K562 (cell line): Measurements from ENCODE around the gene KCND2. TPM values are rescaled to one million over a fixed set of nuclear protein-coding genes. Genes with fewer than 3 reads are reported as not detected.

Source experiments
- ATAC-seq: fragments of 200-7000 bp; cut with Tn5 transposase; 3 replicates; pipeline ENCODE4 v1.9.1; 2020; ENCODE audit warnings: moderate library complexity
- BruUV-seq: library from RNA; stranded (reverse); fragments of 400-500 nt; replicated peaks from 2 replicates; lab custom pipeline; 2021; lab: Mats Ljungman, UMichigan
- CTCF ChIA-PET: fragments of 300-600 bp; formaldehyde crosslinking; extraction: SDS; loops from one replicate; lab custom pipeline; 2021; ENCODE audit warnings: low intra/inter-chr PET ratio; lab: Yijun Ruan, JAX
- POLR2A ChIA-PET: fragments of 300-600, 350-650 bp; sonication (Branson Sonifier 250); formaldehyde crosslinking; extraction: SDS; loops from one replicate; lab custom pipeline; 2021; ENCODE audit warnings: antibody characterized with exemption, inconsistent platforms; lab: Yijun Ruan, JAX
- DNase-seq, 4 experiments: peaks; one replicate each; pipeline versions ENCODE4 v3.0.0 to v3.0.0-alpha.2; 2011 to 2018; ENCODE audit warnings: low spot score in 3 of 4, mixed read lengths in 3 of 4; ENCODE audit errors: extremely low read depth in 1 of 4
- FAIRE-seq: peaks from 2 replicates; lab custom pipeline; 2011; peaks lifted over from hg19 to GRCh38; lab: Jason Lieb, UNC
- H2AFZ ChIP-seq: 2 replicates; pipeline ENCODE4 v1.6.0; 2011; ENCODE audit warnings: low read depth, low read length, control low read depth, inconsistent platforms
- H3K27ac ChIP-seq: fragments of 200-600 bp; 3 replicates; pipeline ENCODE4 v1.8.0; 2011; ENCODE audit warnings: low read depth, mild to moderate bottlenecking, control low read depth, inconsistent platforms, low read length, moderate library complexity, mixed read lengths; ENCODE audit errors: extremely low read depth
- H3K27me3 ChIP-seq, 2 experiments: fragments of 300-600 bp in 1 of 2; 2 replicates in 1 of 2; 3 replicates in 1 of 2; pipeline versions ENCODE4 v1.6.0 to v1.8.0; 2011; ENCODE audit warnings: inconsistent platforms in 2 of 2, low read length in 2 of 2, mild to moderate bottlenecking in 1 of 2, mixed read lengths in 1 of 2, moderate library complexity in 1 of 2; ENCODE audit not compliant: control insufficient read depth in 2 of 2, insufficient read depth in 2 of 2
- H3K36me3 ChIP-seq: fragments of 300-600 bp; 3 replicates; pipeline ENCODE4 v1.8.0; 2011; ENCODE audit warnings: mild to moderate bottlenecking, low read length, inconsistent platforms; ENCODE audit not compliant: control insufficient read depth, insufficient read depth
- H3K4me1 ChIP-seq, 2 experiments: fragments of 200-600 bp in 1 of 2; replicated peaks in 1 of 2; 2 replicates in 1 of 2; 3 replicates in 1 of 2; pipeline versions ENCODE4 v1.5.1 to v1.8.0; 2011; ENCODE audit warnings: inconsistent platforms in 2 of 2, low read length in 2 of 2, mild to moderate bottlenecking in 1 of 2, mixed read lengths in 1 of 2, moderate library complexity in 1 of 2; ENCODE audit not compliant: control insufficient read depth in 2 of 2, insufficient read depth in 2 of 2
- H3K4me2 ChIP-seq: 2 replicates; pipeline ENCODE4 v1.6.1; 2011; ENCODE audit warnings: low read length, control low read depth, inconsistent platforms, mixed read lengths; ENCODE audit not compliant: insufficient read depth
- H3K4me3 ChIP-seq: fragments of 200-600 bp; sonication (generic), shearing (Covaris generic); 2 replicates; pipeline ENCODE4 v1.5.1; 2016; ENCODE audit warnings: control low read depth, inconsistent platforms
- H3K79me2 ChIP-seq: fragments of 200-600 bp; 3 replicates; pipeline ENCODE4 v1.8.0; 2011; ENCODE audit warnings: low read length, inconsistent platforms; ENCODE audit not compliant: control insufficient read depth, insufficient read depth
- H3K9ac ChIP-seq, 2 experiments: 2 replicates each; pipeline versions ENCODE4 v1.6.0 to v1.6.1; 2011; ENCODE audit warnings: low read depth in 2 of 2, low read length in 2 of 2, control low read depth in 1 of 2, inconsistent platforms in 1 of 2, mild to moderate bottlenecking in 1 of 2, mixed read lengths in 1 of 2; ENCODE audit not compliant: insufficient read depth in 1 of 2
- H3K9me1 ChIP-seq: one replicate; pipeline ENCODE4 v1.6.0; 2011; ENCODE audit warnings: inconsistent platforms, mild to moderate bottlenecking, low read length, moderate library complexity; ENCODE audit not compliant: control insufficient read depth, insufficient read depth
- H3K9me3 ChIP-seq: replicated peaks from 2 replicates; pipeline ENCODE4 v1.5.1; 2011; ENCODE audit warnings: low read depth, low read length, inconsistent platforms; ENCODE audit not compliant: control insufficient read depth, insufficient read depth
- H4K20me1 ChIP-seq: replicated peaks from 2 replicates; pipeline ENCODE4 v1.6.1; 2011; ENCODE audit warnings: low read length, inconsistent platforms, mixed read lengths; ENCODE audit not compliant: control insufficient read depth, insufficient read depth
- BACH1 ChIP-seq: fragments of 200-800 bp; sonication (Bioruptor generic); IDR thresholded peaks from 2 replicates; pipeline ENCODE4 v1.6.1; 2016; ENCODE audit warnings: missing genetic modification characterization, missing compliant biosample characterization
- GATAD2B ChIP-seq: fragments of 450-650 bp; IDR thresholded peaks from 2 replicates; pipeline ENCODE4 v1.6.1; 2017; ENCODE audit warnings: mild to moderate bottlenecking, borderline replicate concordance
- GTF2A2 ChIP-seq: IDR thresholded peaks from 2 replicates; pipeline ENCODE4 v1.6.1; 2016; ENCODE audit warnings: mild to moderate bottlenecking, missing genetic modification characterization, missing compliant biosample characterization
- HSF4 ChIP-seq: fragments of 250-450 bp; sonication (Bioruptor Pico); IDR thresholded peaks from 2 replicates; pipeline ENCODE4 v2.1.2; 2022; ENCODE audit warnings: mild to moderate bottlenecking, moderate library complexity, borderline replicate concordance
- KDM4B ChIP-seq, 2 experiments: fragments of 450-650 bp in 1 of 2; sonication (generic) in 1 of 2; IDR thresholded peaks; 2 replicates each; pipeline ENCODE4 v1.6.1; 2016 to 2017; ENCODE audit warnings: borderline replicate concordance in 2 of 2, antibody characterized with exemption in 1 of 2, low read depth in 1 of 2, mild to moderate bottlenecking in 1 of 2
- MTF1 ChIP-seq: fragments of 250-450 bp; sonication (Bioruptor Pico); IDR thresholded peaks from 2 replicates; pipeline ENCODE4 v1.9.0; 2021; ENCODE audit warnings: moderate library complexity, mild to moderate bottlenecking, inconsistent platforms, borderline replicate concordance
- NFIX ChIP-seq: fragments of 250-450 bp; sonication (Bioruptor Pico); IDR thresholded peaks from 2 replicates; pipeline ENCODE4 v1.4.0; 2020; ENCODE audit warnings: low read depth, mild to moderate bottlenecking, moderate library complexity
- NR3C1 ChIP-seq: sonication (generic); formaldehyde crosslinking; IDR thresholded peaks from 2 replicates; pipeline ENCODE4 v1.8.1; 2022; ENCODE audit warnings: missing genetic modification reagents
- POLR2A ChIP-seq: fragments of 450-650 bp; conservative IDR thresholded peaks from 2 replicates; pipeline ENCODE4 v1.6.1; 2016
- SRSF3 ChIP-seq: fragments of 200-400 bp; formaldehyde crosslinking; IDR thresholded peaks from 2 replicates; pipeline ENCODE4 v1.6.1; 2016; ENCODE audit warnings: mild to moderate bottlenecking, low read length, moderate library complexity; ENCODE audit not compliant: insufficient read depth
- TBL1XR1 ChIP-seq, 2 experiments: IDR thresholded peaks; 2 replicates each; pipeline ENCODE4 v1.6.1; 2012; ENCODE audit warnings: improper control_type of control experiment in 2 of 2, low read length in 2 of 2, mild to moderate bottlenecking in 1 of 2
- in situ Hi-C: fragments of 300-500 bp; cut with MboI; formaldehyde crosslinking; loops from 4 replicates; pipeline ENCODE4 v1.15.0; 2018; ENCODE audit warnings: inconsistent platforms, mixed read lengths
- intact Hi-C: fragments of 100-400 bp; cut with micrococcal nuclease; formaldehyde crosslinking; loops from 2 replicates; pipeline ENCODE4 v1.14.2; 2022
- polyA plus RNA-seq, 8 experiments: library from polyadenylated mRNA; depleted of rRNA in 4 of 8; stranded (reverse) in 5 of 8; unstranded in 3 of 8; fragments of >200 nt; fragmentation: Nextera tagmentation in 2 of 8; fragmentation: Illumina TruSeq in 1 of 8; extraction: Ambion mirVana in 2 of 8; extraction: Trizol in 1 of 8; gene quantifications; 2 replicates each; pipeline versions ENCODE4 v1.2.1 to v1.2.3, GENCODE V29; 2011 to 2014; ENCODE audit warnings: inconsistent platforms in 1 of 8, missing spikeins in 1 of 8
- total RNA-seq, 7 experiments: library from RNA; depleted of rRNA in 6 of 7; stranded (reverse); fragments of >200 nt in 6 of 7; fragmentation: Illumina TruSeq in 2 of 7; extraction: Trizol in 2 of 7; gene quantifications; 2 replicates each; pipeline versions ENCODE4 v1.2.1 to v1.2.3, GENCODE V29; 2011 to 2021; ENCODE audit warnings: low replicate concordance in 1 of 7
- TF ChIP-seq, protein P1 (sequence below): fragments of 250-450 bp; sonication (Bioruptor Pico); IDR thresholded peaks from 2 replicates; pipeline ENCODE4 v1.4.0; 2020; ENCODE audit warnings: mild to moderate bottlenecking, moderate library complexity, borderline replicate concordance
- TF ChIP-seq, protein P2 (sequence below), 2 experiments: fragments of 450-650 bp; IDR thresholded peaks; 2 replicates each; pipeline ENCODE4 v1.6.1; 2016

The KCND2 gene
- total and polyA plus RNA-seq, 9 of the 15 experiments (the other 6 are each of a cell fraction or from before 2014, with no cell fraction given), result 0.03 to 0.12 TPM; not detected in 7

DNA sequence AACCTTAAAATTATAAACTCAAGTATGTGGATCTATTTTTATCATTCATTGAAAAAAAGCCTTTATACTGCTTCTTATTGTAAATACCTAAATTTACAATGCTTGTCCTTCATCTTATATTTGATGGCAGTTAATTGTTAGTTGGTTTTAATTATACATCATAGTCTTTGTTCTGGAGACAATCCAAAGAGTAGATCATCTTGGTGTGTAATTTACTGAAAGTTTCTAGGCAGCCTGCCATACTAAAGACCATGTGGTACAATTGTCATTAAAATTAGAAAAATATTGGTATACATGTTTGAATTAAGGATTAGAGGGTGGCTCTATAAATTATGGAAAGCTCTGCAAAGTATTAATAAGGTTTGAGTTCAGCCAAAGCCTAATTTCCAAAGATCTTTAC lies 231.4 kb downstream of the KCND2 start:
- no peaks in the 10 kb centered on the region for H3K4me1 ChIP-seq
- no peaks in the 10 kb centered on the region for H4K20me1 ChIP-seq
- H3K27me3 ChIP-seq, result no peaks in the 10 kb centered on the region
- H3K9me3 ChIP-seq, result no peaks in the 10 kb centered on the region
- intact Hi-C loops (no loop called here), in situ Hi-C loops (no loop called here)
- no peak for TF ChIP-seq HSF4 (CRISPR knock-in tag)
- TF ChIP-seq, protein P1, sequence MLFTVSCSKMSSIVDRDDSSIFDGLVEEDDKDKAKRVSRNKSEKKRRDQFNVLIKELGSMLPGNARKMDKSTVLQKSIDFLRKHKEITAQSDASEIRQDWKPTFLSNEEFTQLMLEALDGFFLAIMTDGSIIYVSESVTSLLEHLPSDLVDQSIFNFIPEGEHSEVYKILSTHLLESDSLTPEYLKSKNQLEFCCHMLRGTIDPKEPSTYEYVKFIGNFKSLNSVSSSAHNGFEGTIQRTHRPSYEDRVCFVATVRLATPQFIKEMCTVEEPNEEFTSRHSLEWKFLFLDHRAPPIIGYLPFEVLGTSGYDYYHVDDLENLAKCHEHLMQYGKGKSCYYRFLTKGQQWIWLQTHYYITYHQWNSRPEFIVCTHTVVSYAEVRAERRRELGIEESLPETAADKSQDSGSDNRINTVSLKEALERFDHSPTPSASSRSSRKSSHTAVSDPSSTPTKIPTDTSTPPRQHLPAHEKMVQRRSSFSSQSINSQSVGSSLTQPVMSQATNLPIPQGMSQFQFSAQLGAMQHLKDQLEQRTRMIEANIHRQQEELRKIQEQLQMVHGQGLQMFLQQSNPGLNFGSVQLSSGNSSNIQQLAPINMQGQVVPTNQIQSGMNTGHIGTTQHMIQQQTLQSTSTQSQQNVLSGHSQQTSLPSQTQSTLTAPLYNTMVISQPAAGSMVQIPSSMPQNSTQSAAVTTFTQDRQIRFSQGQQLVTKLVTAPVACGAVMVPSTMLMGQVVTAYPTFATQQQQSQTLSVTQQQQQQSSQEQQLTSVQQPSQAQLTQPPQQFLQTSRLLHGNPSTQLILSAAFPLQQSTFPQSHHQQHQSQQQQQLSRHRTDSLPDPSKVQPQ, result no peak
- no peak for TF ChIP-seq GTF2A2
- TF ChIP-seq MTF1 (CRISPR knock-in tag), result no peak
- TF ChIP-seq, protein P2, sequence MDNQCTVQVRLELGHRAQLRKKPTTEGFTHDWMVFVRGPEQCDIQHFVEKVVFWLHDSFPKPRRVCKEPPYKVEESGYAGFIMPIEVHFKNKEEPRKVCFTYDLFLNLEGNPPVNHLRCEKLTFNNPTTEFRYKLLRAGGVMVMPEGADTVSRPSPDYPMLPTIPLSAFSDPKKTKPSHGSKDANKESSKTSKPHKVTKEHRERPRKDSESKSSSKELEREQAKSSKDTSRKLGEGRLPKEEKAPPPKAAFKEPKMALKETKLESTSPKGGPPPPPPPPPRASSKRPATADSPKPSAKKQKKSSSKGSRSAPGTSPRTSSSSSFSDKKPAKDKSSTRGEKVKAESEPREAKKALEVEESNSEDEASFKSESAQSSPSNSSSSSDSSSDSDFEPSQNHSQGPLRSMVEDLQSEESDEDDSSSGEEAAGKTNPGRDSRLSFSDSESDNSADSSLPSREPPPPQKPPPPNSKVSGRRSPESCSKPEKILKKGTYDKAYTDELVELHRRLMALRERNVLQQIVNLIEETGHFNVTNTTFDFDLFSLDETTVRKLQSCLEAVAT (IDR thresholded peaks at IDR 0.05), result no peak
- TF ChIP-seq TBL1XR1 (IDR thresholded peaks at IDR 0.05; ENCODE audit: low read length in 2 of 2), result no peak
- TF ChIP-seq POLR2A, result no peak
- no peak for TF ChIP-seq GATAD2B
- no peak for TF ChIP-seq BACH1 (tag)
- no peak for TF ChIP-seq NFIX (CRISPR knock-in tag)
- TF ChIP-seq NR3C1, result no peak
- TF ChIP-seq SRSF3, result no peak
- no peak for TF ChIP-seq KDM4B (IDR thresholded peaks at IDR 0.05; ENCODE audit: borderline replicate concordance in 2 of 2, low read depth in 1 of 2)
- CTCF ChIA-PET, result no interaction called here
- BruUV-seq, result no TSS peak
- H3K4me2 ChIP-seq, result no peak overlapping the region
- no peak overlapping the region for H3K9ac ChIP-seq
- no peaks in the 10 kb centered on the region for H3K79me2 ChIP-seq
- H3K36me3 ChIP-seq, result no peaks in the 10 kb centered on the region
- ATAC-seq (no peak), FAIRE-seq (no peak), DNase-seq (no peak)
- H3K9me1 ChIP-seq, result no peaks in the 10 kb centered on the region
- POLR2A ChIA-PET, result no interaction called here
- H3K4me3 ChIP-seq, result no peak overlapping the region
- no peak overlapping the region for H3K27ac ChIP-seq
- H2AFZ ChIP-seq, result no peak overlapping the region
